ENCODE data around the gene CHEK2. TPM values are rescaled to one million over a fixed set of nuclear protein-coding genes. Genes with fewer than 3 reads are reported as not detected.

Gene CHEK2
- total and polyA plus RNA-seq, 2 of the 4 experiments (the other 2 are of a cell fraction) = 9.9 to 16.1 TPM

DNA sequence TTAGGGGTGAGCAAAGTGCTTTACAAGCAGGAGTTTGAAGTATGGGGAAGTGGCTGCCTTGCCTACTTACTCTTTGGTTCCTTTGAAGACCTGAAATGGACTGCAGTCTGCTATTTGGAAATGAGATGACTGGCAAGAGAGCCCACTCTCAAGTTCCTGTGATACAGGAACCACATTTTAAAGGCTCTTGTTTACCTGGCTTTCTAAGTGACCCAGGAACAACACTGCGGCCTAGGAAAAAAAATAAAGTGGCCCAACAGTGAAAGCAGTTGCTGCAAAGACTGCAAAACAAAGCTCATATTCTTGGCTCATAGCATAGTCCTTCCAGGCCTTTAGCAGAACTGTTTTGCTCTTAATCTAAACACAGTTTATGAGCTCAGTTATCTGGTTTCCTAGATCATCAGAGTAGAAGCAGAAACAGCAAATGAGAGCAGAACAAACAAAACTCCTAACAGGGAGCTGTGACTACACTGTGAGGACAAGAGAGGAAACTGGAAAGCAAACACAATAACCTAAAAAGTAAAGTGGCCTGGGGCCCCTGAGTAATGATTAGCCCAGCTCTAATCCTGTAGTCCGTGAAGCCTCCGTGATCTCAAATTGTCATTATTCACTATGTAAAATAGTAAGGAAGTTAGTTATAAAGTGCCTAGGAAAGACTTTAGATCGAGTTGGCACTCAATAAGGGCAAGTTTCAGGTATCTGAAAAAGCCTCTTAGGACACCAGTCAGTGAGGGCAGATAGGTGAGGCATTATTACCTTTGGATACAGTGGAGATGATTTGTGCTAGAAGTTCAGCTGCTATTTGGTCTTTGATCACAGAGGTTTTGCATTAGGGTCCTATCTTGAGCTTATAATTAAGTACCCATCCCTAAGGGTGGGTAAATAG, 42.4 kb upstream of the CHEK2 start:
- H2BK5ac ChIP-seq (ENCODE audit: low read depth, low read length, poor library complexity, severe bottlenecking) = peak overlapping the region; percentile 61
- 100% methylated on average over 2 of the region's 4 CpGs; no CpG with 5 or more reads in 1 of the 2 experiments for WGBS, 2 experiments (ENCODE audit: extremely low coverage in 2 of 2, insufficient read length in 1 of 2)
- no peak overlapping the region for H2AK5ac ChIP-seq (ENCODE audit: low read depth, low read length)
- no peak overlapping the region for H2BK20ac ChIP-seq (ENCODE audit: low read depth, low read length)
- intact Hi-C loops (cut with micrococcal nuclease) = no loop called here
- H3K23ac ChIP-seq (ENCODE audit: low read depth, low read length) = no peak overlapping the region
- H3K56ac ChIP-seq (ENCODE audit: extremely low read depth, insufficient read depth, low read length) = no peak overlapping the region
- H2AK9ac ChIP-seq (replicated peaks; ENCODE audit: low read depth, low read length, poor library complexity) = no peak overlapping the region
- H3K27ac ChIP-seq (ENCODE audit: insufficient read depth, low read length) = peak overlapping the region; percentile 80; the same call in 1 of the 2 replicates
- CTCF ChIA-PET = no interaction called here
- H4K91ac ChIP-seq (ENCODE audit: insufficient read depth, low read depth, low read length) = no peak overlapping the region
- TF ChIP-seq BHLHE40 (IDR thresholded peaks at IDR 0.05; ENCODE audit: low read depth, low read length) = no peak
- TF ChIP-seq, protein P1, sequence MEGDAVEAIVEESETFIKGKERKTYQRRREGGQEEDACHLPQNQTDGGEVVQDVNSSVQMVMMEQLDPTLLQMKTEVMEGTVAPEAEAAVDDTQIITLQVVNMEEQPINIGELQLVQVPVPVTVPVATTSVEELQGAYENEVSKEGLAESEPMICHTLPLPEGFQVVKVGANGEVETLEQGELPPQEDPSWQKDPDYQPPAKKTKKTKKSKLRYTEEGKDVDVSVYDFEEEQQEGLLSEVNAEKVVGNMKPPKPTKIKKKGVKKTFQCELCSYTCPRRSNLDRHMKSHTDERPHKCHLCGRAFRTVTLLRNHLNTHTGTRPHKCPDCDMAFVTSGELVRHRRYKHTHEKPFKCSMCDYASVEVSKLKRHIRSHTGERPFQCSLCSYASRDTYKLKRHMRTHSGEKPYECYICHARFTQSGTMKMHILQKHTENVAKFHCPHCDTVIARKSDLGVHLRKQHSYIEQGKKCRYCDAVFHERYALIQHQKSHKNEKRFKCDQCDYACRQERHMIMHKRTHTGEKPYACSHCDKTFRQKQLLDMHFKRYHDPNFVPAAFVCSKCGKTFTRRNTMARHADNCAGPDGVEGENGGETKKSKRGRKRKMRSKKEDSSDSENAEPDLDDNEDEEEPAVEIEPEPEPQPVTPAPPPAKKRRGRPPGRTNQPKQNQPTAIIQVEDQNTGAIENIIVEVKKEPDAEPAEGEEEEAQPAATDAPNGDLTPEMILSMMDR (conservative IDR thresholded peaks at IDR 0.05; ENCODE audit: low read depth, low read length) = no peak
- no peak for TF ChIP-seq MAZ (IDR thresholded peaks at IDR 0.05; ENCODE audit: borderline replicate concordance, low read depth, low read length)
- TF ChIP-seq NFE2L2 (IDR thresholded peaks at IDR 0.05; ENCODE audit: low read depth, low read length) = no peak
- TF ChIP-seq, protein P2, sequence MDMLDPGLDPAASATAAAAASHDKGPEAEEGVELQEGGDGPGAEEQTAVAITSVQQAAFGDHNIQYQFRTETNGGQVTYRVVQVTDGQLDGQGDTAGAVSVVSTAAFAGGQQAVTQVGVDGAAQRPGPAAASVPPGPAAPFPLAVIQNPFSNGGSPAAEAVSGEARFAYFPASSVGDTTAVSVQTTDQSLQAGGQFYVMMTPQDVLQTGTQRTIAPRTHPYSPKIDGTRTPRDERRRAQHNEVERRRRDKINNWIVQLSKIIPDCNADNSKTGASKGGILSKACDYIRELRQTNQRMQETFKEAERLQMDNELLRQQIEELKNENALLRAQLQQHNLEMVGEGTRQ (IDR thresholded peaks at IDR 0.05; ENCODE audit: low read depth, low read length) = no peak
- TF ChIP-seq, protein P3, sequence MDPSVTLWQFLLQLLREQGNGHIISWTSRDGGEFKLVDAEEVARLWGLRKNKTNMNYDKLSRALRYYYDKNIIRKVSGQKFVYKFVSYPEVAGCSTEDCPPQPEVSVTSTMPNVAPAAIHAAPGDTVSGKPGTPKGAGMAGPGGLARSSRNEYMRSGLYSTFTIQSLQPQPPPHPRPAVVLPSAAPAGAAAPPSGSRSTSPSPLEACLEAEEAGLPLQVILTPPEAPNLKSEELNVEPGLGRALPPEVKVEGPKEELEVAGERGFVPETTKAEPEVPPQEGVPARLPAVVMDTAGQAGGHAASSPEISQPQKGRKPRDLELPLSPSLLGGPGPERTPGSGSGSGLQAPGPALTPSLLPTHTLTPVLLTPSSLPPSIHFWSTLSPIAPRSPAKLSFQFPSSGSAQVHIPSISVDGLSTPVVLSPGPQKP (IDR thresholded peaks at IDR 0.05; ENCODE audit: borderline replicate concordance, low read depth, low read length) = no peak
- TF ChIP-seq RFX5 (IDR thresholded peaks at IDR 0.05; ENCODE audit: low read depth, low read length) = no peak
- no peak for TF ChIP-seq FOS (IDR thresholded peaks at IDR 0.05; ENCODE audit: low read depth, low read length)
- no peak for TF ChIP-seq SMC3 (IDR thresholded peaks at IDR 0.05; ENCODE audit: low read depth, low read length)
- no peak for TF ChIP-seq CHD1 (IDR thresholded peaks at IDR 0.05; ENCODE audit: low read depth, low read length)
- no peak overlapping the region for H3K14ac ChIP-seq (replicated peaks; ENCODE audit: low read depth, low read length)
- H2BK120ac ChIP-seq (ENCODE audit: low read depth, low read length) = no peak overlapping the region
- POLR2A ChIA-PET (ENCODE audit: unreplicated experiment) = no interaction called here
- H3K4me3 ChIP-seq (ENCODE audit: insufficient read depth, low read depth, low read length) = no peak overlapping the region
- H4K20me1 ChIP-seq (ENCODE audit: insufficient read depth, low read length) = peaks cover 9% of the 10 kb centered on the region
- peaks cover 39% of the 10 kb centered on the region for H3K36me3 ChIP-seq (ENCODE audit: control insufficient read depth, insufficient read depth, low read length)
- peaks cover 9% of the 10 kb centered on the region for H3K4me1 ChIP-seq (ENCODE audit: control insufficient read depth, insufficient read depth, low read length)
- 0 out of 2 replicates have a peak overlapping the region, but pooled peaks have one; percentile 11 for H3K9ac ChIP-seq (ENCODE audit: low read depth, low read length)
- H2BK15ac ChIP-seq (ENCODE audit: low read depth, low read length) = no peak overlapping the region
- H4K5ac ChIP-seq (ENCODE audit: low read depth, low read length) = peak overlapping the region; percentile 63
- H3K4ac ChIP-seq (ENCODE audit: low read depth, low read length) = no peak overlapping the region
- dilution Hi-C loops (cut with HindIII; ENCODE audit: low sequenced_read_pairs, unreplicated experiment) = no loop called here
- peak overlapping the region; percentile 29; the same call in 1 of the 2 replicates for H3K4me2 ChIP-seq (ENCODE audit: low read depth, low read length)
- no peaks in the 10 kb centered on the region for H3K27me3 ChIP-seq (ENCODE audit: control insufficient read depth, insufficient read depth, low read length)
- ATAC-seq (ENCODE audit: low read depth) (peak; percentile 96), DNase-seq (peak; percentile 52)
- no TSS peak for BruUV-seq (replicated peaks)
- H3K79me1 ChIP-seq (ENCODE audit: low read depth in 1 of 2, low read length in 2 of 2) = peaks cover 18 to 37% of the 10 kb centered on the region in 2 experiments
- H3K9me1 ChIP-seq (ENCODE audit: insufficient read depth, low read length) = no peaks in the 10 kb centered on the region
- peak overlapping the region; percentile 59 for H3K18ac ChIP-seq (ENCODE audit: low read depth, low read length)
- H4K8ac ChIP-seq (ENCODE audit: low read depth in 2 of 2, low read length in 2 of 2) = no peak overlapping the region
- no peaks in the 10 kb centered on the region for H3K9me3 ChIP-seq (ENCODE audit: control insufficient read depth, insufficient read depth, low read length)
- in situ Hi-C loops (cut with MboI; ENCODE audit: low sequenced_read_pairs) = no loop called here
- H2AFZ ChIP-seq (replicated peaks; ENCODE audit: low read length, poor library complexity) = no peak overlapping the region
